Measurements from ENCODE around the gene PTX3. TPM values are rescaled to one million over a fixed set of nuclear protein-coding genes. Genes with fewer than 3 reads are reported as not detected.

Gene PTX3
- total RNA-seq, 4 donors from 2014 or later, result 2.1 to 132 (median 5.1) TPM

GRCh38 chr3:157393113-157393512 lies 43.5 kb upstream of the PTX3 start:
- DNase-seq (ENCODE audit: extremely low spot score), result no peak
- no peaks in the 10 kb centered on the region for H3K4me1 ChIP-seq
- H3K27me3 ChIP-seq, result no peaks in the 10 kb centered on the region
- no peaks in the 10 kb centered on the region for H3K36me3 ChIP-seq
- no peak overlapping the region for H3K4me3 ChIP-seq
- no peak overlapping the region for H3K27ac ChIP-seq (replicated peaks in 1 of 4)
- TF ChIP-seq POLR2AphosphoS5 (IDR thresholded peaks at IDR 0.05) (no peak), POLR2A (IDR thresholded peaks at IDR 0.05; ENCODE audit: low read depth) (no peak)
- no peaks in the 10 kb centered on the region for H3K9me3 ChIP-seq
- intact Hi-C loops (cut with DNase I), result no loop called here

- WGBS, result 50% methylated on average over 1 of the region's 1 CpG
These were observed 42.2 kb upstream of the PTX3 start for GRCh38 chr3:157394411-157394810.

GRCh38 chr3:157398598-157398997 lies 38.1 kb upstream of the PTX3 start:
- Histone ChIP-seq H3K4me3 (no peak overlapping the region), H3K27me3 (no peaks in the 10 kb centered on the region), H3K36me3 (no peaks in the 10 kb centered on the region), H3K9me3 (no peaks in the 10 kb centered on the region), H3K4me1 (no peaks in the 10 kb centered on the region), H3K27ac (replicated peaks in 1 of 4) (no peak overlapping the region)
- TF ChIP-seq POLR2A (IDR thresholded peaks at IDR 0.05; ENCODE audit: low read depth), result no peak
- no peak for TF ChIP-seq CTCF (IDR thresholded peaks at IDR 0.05)
- no peak for TF ChIP-seq EP300 (IDR thresholded peaks at IDR 0.05)
- no peak for TF ChIP-seq POLR2AphosphoS5 (IDR thresholded peaks at IDR 0.05)
- 100% methylated on average over 3 of the region's 3 CpGs for WGBS
- no peak for DNase-seq (ENCODE audit: extremely low spot score)
- intact Hi-C loops (cut with DNase I), result no loop called here

More at GRCh38 chr3:157394411-157394810, 42.2 kb upstream of the PTX3 start:
- H3K4me3 ChIP-seq, result no peak overlapping the region
- intact Hi-C loops (cut with DNase I), result no loop called here
- TF ChIP-seq POLR2A (IDR thresholded peaks at IDR 0.05; ENCODE audit: low read depth), result no peak
- TF ChIP-seq POLR2AphosphoS5 (IDR thresholded peaks at IDR 0.05), result no peak
- TF ChIP-seq CTCF (IDR thresholded peaks at IDR 0.05), result no peak
- no peak for TF ChIP-seq EP300 (IDR thresholded peaks at IDR 0.05)
- no peaks in the 10 kb centered on the region for H3K9me3 ChIP-seq
- DNase-seq (ENCODE audit: extremely low spot score), result no peak
- H3K27ac ChIP-seq (replicated peaks in 1 of 4), result no peak overlapping the region
- no peaks in the 10 kb centered on the region for H3K4me1 ChIP-seq
- H3K36me3 ChIP-seq, result no peaks in the 10 kb centered on the region
- no peaks in the 10 kb centered on the region for H3K27me3 ChIP-seq

DNA sequence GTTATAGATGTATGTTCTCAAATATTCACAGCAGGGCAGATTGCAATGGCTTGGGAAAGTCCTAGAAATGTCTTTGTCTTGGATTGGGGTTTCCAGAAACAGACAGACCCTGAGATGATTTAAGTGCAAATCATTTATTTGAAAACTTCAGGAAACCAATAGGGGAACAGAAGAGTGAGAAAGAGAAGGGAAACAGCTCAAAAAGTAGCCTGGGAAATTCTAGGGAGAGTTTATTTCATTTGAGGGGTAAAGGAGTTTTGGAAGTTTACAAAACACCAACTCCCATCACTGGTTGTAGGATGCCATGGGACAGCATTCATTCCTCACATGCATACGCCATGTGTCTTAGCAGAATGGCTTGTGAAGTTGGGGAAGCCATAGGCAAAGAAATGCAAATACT lies 32.3 kb upstream of the PTX3 start:
- no peak for DNase-seq (ENCODE audit: extremely low spot score)
- TF ChIP-seq POLR2AphosphoS5 (IDR thresholded peaks at IDR 0.05) (no peak), EP300 (IDR thresholded peaks at IDR 0.05) (no peak), CTCF (IDR thresholded peaks at IDR 0.05) (no peak), POLR2A (IDR thresholded peaks at IDR 0.05; ENCODE audit: low read depth) (no peak)
- Histone ChIP-seq H3K9me3 (no peaks in the 10 kb centered on the region), H3K27me3 (no peaks in the 10 kb centered on the region), H3K36me3 (no peaks in the 10 kb centered on the region), H3K4me1 (no peaks in the 10 kb centered on the region), H3K4me3 (no peak overlapping the region), H3K27ac (replicated peaks in 1 of 4) (no peak overlapping the region)
- 0% methylated on average over 1 of the region's 1 CpG for WGBS
- intact Hi-C loops (cut with DNase I), result no loop called here

- no peaks in the 10 kb centered on the region for H3K36me3 ChIP-seq
- intact Hi-C loops (cut with DNase I), result no loop called here
- H3K4me1 ChIP-seq, result no peaks in the 10 kb centered on the region
- no peak for TF ChIP-seq EP300 (IDR thresholded peaks at IDR 0.05)
- TF ChIP-seq POLR2AphosphoS5 (IDR thresholded peaks at IDR 0.05), result no peak
- no peak for TF ChIP-seq POLR2A (IDR thresholded peaks at IDR 0.05; ENCODE audit: low read depth)
- TF ChIP-seq CTCF (IDR thresholded peaks at IDR 0.05), result no peak
- H3K27ac ChIP-seq (replicated peaks in 1 of 4), result no peak overlapping the region
- H3K4me3 ChIP-seq, result no peak overlapping the region
- no peaks in the 10 kb centered on the region for H3K27me3 ChIP-seq
- no peak for DNase-seq (ENCODE audit: extremely low spot score)
- H3K9me3 ChIP-seq, result no peaks in the 10 kb centered on the region
- WGBS, result 57% methylated on average over 2 of the region's 2 CpGs
These were observed 31.2 kb upstream of the PTX3 start for GRCh38 chr3:157405457-157405856.

Measured in esophagus muscularis mucosa (tissue), 4 donors.